Sigmoid colon (tissue), 7 donors: Measurements from ENCODE around the gene BORA. TPM values are rescaled to one million over a fixed set of nuclear protein-coding genes. Genes with fewer than 3 reads are reported as not detected.
"Not testable (repeated sequence)": the region's sequence is repeated elsewhere in the genome, so short reads cannot be mapped to it uniquely, and the experiment has no call there.

Source experiments
- DNase-seq: peaks from one replicate; pipeline ENCODE4 v3.0.0-alpha.2; 2019
- H3K27ac ChIP-seq, 4 donors: fragments of 200-600 bp; sonication (generic); one replicate each; pipeline ENCODE4 v1.5.1; 2016 to 2019; ENCODE audit warnings: mild to moderate bottlenecking in 1 of 4
- H3K27me3 ChIP-seq, 3 donors: fragments of 200-600 bp; sonication (generic); one replicate each; pipeline ENCODE4 v1.5.1; 2019; ENCODE audit warnings: mild to moderate bottlenecking in 1 of 3
- H3K36me3 ChIP-seq, 4 donors: fragments of 200-600 bp; sonication (generic); one replicate each; pipeline ENCODE4 v1.5.1; 2016 to 2019
- H3K4me1 ChIP-seq, 4 donors: fragments of 200-600 bp; sonication (generic); one replicate each; pipeline ENCODE4 v1.5.1; 2017 to 2019
- H3K4me3 ChIP-seq, 4 donors: fragments of 200-600 bp; sonication (generic); one replicate each; pipeline ENCODE4 v1.5.1; 2017 to 2019; ENCODE audit warnings: mild to moderate bottlenecking in 2 of 4, moderate library complexity in 1 of 4
- H3K9me3 ChIP-seq, 4 donors: fragments of 200-600 bp in 3 of 4; sonication (generic) in 3 of 4; one replicate each; pipeline versions ENCODE4 v1.5.1 to v1.6.1; 2013 to 2019
- CTCF ChIP-seq, 4 experiments: fragments of 450-650 bp in 3 of 4; fragments of 200-600 bp in 1 of 4; IDR thresholded peaks; one replicate each; pipeline ENCODE4 v1.5.1; 2016 to 2019; ENCODE audit warnings: antibody characterized with exemption in 4 of 4, mild to moderate bottlenecking in 3 of 4, moderate library complexity in 2 of 4
- EP300 ChIP-seq, 4 donors: sonication (generic); formaldehyde crosslinking; IDR thresholded peaks; one replicate each; pipeline ENCODE4 v1.6.1; 2017; ENCODE audit warnings: antibody characterized with exemption in 4 of 4
- POLR2A ChIP-seq, 2 donors: fragments of 450-650 bp; IDR thresholded peaks; one replicate each; pipeline ENCODE4 v1.6.1; 2016; ENCODE audit warnings: antibody characterized with exemption in 2 of 2, mild to moderate bottlenecking in 2 of 2, moderate library complexity in 2 of 2
- POLR2AphosphoS5 ChIP-seq, 4 donors: sonication (generic); formaldehyde crosslinking; IDR thresholded peaks; one replicate each; pipeline ENCODE4 v1.6.1; 2017; ENCODE audit warnings: antibody characterized with exemption in 4 of 4
- WGBS, 2 donors: extraction: QIAGEN DNeasy Blood & Tissue Kit; methylation state at CpG; one replicate each; pipeline ENCODE4 v1.1.7; 2013; 5-methylcytosine and 5-hydroxymethylcytosine counted together
- intact Hi-C: fragments of 100-400 bp; cut with DNase I; formaldehyde crosslinking; loops from one replicate; pipeline ENCODE4 v1.15.1; 2023
- polyA plus RNA-seq, 3 donors: library from polyadenylated mRNA; stranded (reverse); fragments of 200-250 nt; gene quantifications; one replicate each; pipeline ENCODE4 v1.2.3, GENCODE V29; 2013
- total RNA-seq, 4 donors: library from RNA; depleted of rRNA; stranded (reverse); fragments of >200 nt; gene quantifications; one replicate each; pipeline ENCODE4 v1.1.0, GENCODE V29; 2016
- donor health status: healthy with polysubstance abuse.
- donor health status: Bipolar disorder and iron deficiency.
- donor health status: healthy.

The BORA gene
- total and polyA plus RNA-seq, 7 donors = 1.4 to 7.9 (median 4.9) TPM

GRCh38 chr13:72698164-72698563, 29.6 kb upstream of the BORA start:
- 73 to 82% methylated on average over 2 of the region's 2 CpGs for WGBS, 2 donors
- H3K36me3 ChIP-seq = no peaks in the 10 kb centered on the region
- no peak for TF ChIP-seq EP300 (IDR thresholded peaks at IDR 0.05)
- TF ChIP-seq POLR2AphosphoS5 (IDR thresholded peaks at IDR 0.05) = no peak
- TF ChIP-seq POLR2A (IDR thresholded peaks at IDR 0.05) = no peak
- no peak for TF ChIP-seq CTCF (IDR thresholded peaks at IDR 0.05)

GRCh38 chr13:72700509-72700908, 27.2 kb upstream of the BORA start:
- WGBS, 2 donors = 46 to 52% methylated on average over 1 of the region's 1 CpG
- intact Hi-C loops = no loop called here
- Histone ChIP-seq H3K4me3 (no peak overlapping the region), H3K9me3 (no peaks in the 10 kb centered on the region), H3K27ac (no peak overlapping the region), H3K27me3 (no peaks in the 10 kb centered on the region), H3K36me3 (no peaks in the 10 kb centered on the region), H3K4me1 (no peaks in the 10 kb centered on the region)
- TF ChIP-seq POLR2A (IDR thresholded peaks at IDR 0.05) = no peak
- TF ChIP-seq POLR2AphosphoS5 (IDR thresholded peaks at IDR 0.05) = no peak
- TF ChIP-seq EP300 (IDR thresholded peaks at IDR 0.05) = no peak
- TF ChIP-seq CTCF (IDR thresholded peaks at IDR 0.05) = no peak
- DNase-seq = no peak

More at GRCh38 chr13:72698164-72698563, 29.6 kb upstream of the BORA start:
- DNase-seq = no peak
- H3K27me3 ChIP-seq = no peaks in the 10 kb centered on the region
- intact Hi-C loops = no loop called here
- H3K9me3 ChIP-seq = no peaks in the 10 kb centered on the region
- H3K4me3 ChIP-seq = no peak overlapping the region
- no peaks in the 10 kb centered on the region for H3K4me1 ChIP-seq
- H3K27ac ChIP-seq = no peak overlapping the region

- Histone ChIP-seq H3K27ac (no peak overlapping the region), H3K4me3 (no peak overlapping the region), H3K36me3 (peaks cover 0 to 53% (median 2%) of the 10 kb centered on the region in 4 donors), H3K4me1 (no peaks in the 10 kb centered on the region), H3K27me3 (no peaks in the 10 kb centered on the region), H3K9me3 (peaks cover 0 to 3% (median 0%) of the 10 kb centered on the region in 4 donors)
- WGBS, 2 donors = 63 to 64% methylated on average over 3 of the region's 3 CpGs
- no peak for DNase-seq
- TF ChIP-seq POLR2AphosphoS5 (IDR thresholded peaks at IDR 0.05) (no peak), EP300 (IDR thresholded peaks at IDR 0.05) (no peak), POLR2A (IDR thresholded peaks at IDR 0.05) (no peak), CTCF (IDR thresholded peaks at IDR 0.05) (no peak)
- intact Hi-C loops = no loop called here
Observed at GRCh38 chr13:72716776-72717175, 10.9 kb upstream of the BORA start.

GRCh38 chr13:72726185-72726584, 1.5 kb upstream of the BORA start:
- intact Hi-C loops = loop anchor here (2.0 kb wide), 1 partner anchor 55 kb away; the partner anchor contains the start of gene DIS3
- not testable (repeated sequence) for H3K9me3 ChIP-seq, H3K27ac ChIP-seq, DNase-seq, H3K27me3 ChIP-seq, H3K36me3 ChIP-seq
- peak overlapping the region in 1 of 4 donors; percentile 80 for H3K4me3 ChIP-seq
- 91% methylated on average over 15 of the region's 15 CpGs for WGBS, 2 donors
- peaks cover 0 to 23% (median 20%) of the 10 kb centered on the region in 4 donors for H3K4me1 ChIP-seq

GRCh38 chr13:72726726-72727416, 852 bp upstream of the BORA start:
- intact Hi-C loops = loop anchor here (2.0 kb wide), 1 partner anchor 54 kb away; the partner anchor contains the start of gene DIS3
- Histone ChIP-seq H3K4me3 (peak overlapping the region; percentile 80 to 97 (median 90)), H3K27me3 (no peaks in the 10 kb centered on the region), H3K9me3 (no peaks in the 10 kb centered on the region), H3K36me3 (no peaks in the 10 kb centered on the region), H3K27ac (peak overlapping the region; percentile 68 to 76 (median 76)), H3K4me1 (peaks cover 0 to 23% (median 20%) of the 10 kb centered on the region in 4 donors)
- 1 to 2% methylated on average over 49 of the region's 49 CpGs for WGBS, 2 donors
- TF ChIP-seq CTCF (IDR thresholded peaks at IDR 0.05) (no peak), EP300 (IDR thresholded peaks at IDR 0.05) (no peak), POLR2AphosphoS5 (IDR thresholded peaks at IDR 0.05) (no peak), POLR2A (IDR thresholded peaks at IDR 0.05) (no peak)
- DNase-seq = peak; percentile 69
